GM19328 (cell line): ENCODE measurements around the gene TAF8.

Experiments used
- ATAC-seq: cut with Tn5 transposase; IDR thresholded peaks from one replicate; pipeline ENCODE4 v1.9.1; 2021; ENCODE audit warnings: mild to moderate bottlenecking, moderate library complexity; ENCODE audit not compliant: unreplicated experiment

TAF8 gene

DNA sequence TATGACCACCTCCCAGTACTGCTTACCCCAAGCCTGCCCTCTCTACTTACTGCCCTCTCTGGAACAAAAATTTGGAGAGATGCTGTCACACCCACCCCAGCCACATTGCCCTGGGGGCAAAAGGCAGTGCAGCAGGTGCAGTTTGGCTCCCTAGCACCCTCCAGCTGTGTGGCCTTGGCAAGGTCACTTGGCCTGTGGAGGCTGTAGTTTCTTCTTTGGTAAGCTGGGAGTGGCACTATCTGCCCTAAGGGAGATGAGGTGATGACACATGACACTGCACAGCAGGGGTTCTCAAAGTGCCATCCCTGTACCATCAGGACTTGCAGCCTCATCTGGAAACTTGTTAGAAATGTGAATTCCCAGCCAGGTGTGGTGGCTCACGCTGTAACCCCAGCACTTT lies 44.8 kb downstream of the TAF8 start:
- ATAC-seq, result no peak

DNA sequence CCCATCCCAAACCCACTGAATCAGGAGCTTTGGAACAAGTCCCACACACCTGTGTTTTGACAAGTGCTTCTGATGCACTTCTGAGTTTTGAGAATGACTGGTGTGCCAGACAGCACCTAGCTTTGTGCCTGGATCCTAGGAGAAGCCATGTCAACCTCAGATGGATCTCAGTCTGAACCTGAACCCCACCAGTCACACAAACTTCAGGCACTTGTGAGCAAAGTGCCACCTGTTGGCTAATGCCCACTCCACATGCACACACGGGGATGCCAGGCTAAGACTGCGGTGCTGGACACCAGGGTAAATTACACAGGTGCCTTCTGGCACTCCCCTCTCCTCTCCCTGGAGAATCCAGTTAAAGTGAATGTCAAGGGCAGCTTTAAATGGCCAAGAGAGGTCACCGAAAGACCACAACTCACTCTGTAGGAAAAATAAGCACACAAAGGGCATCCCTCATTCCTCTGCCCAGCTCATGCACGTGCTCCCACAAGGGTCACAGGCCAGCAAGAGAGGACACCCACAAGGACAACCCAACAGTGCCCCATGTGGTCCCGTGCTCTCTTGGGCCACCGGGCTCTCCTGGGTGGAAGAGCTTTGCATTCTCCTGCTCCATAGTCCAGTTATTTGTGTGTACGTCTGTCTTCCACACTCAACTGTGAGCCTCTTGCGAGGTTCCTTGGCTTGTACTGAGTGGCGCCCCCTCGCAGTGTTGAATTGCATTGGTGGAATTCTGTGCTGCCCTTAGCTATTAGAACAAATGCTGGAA lies 45.6 kb downstream of the TAF8 start:
- ATAC-seq, result no peak

DNA sequence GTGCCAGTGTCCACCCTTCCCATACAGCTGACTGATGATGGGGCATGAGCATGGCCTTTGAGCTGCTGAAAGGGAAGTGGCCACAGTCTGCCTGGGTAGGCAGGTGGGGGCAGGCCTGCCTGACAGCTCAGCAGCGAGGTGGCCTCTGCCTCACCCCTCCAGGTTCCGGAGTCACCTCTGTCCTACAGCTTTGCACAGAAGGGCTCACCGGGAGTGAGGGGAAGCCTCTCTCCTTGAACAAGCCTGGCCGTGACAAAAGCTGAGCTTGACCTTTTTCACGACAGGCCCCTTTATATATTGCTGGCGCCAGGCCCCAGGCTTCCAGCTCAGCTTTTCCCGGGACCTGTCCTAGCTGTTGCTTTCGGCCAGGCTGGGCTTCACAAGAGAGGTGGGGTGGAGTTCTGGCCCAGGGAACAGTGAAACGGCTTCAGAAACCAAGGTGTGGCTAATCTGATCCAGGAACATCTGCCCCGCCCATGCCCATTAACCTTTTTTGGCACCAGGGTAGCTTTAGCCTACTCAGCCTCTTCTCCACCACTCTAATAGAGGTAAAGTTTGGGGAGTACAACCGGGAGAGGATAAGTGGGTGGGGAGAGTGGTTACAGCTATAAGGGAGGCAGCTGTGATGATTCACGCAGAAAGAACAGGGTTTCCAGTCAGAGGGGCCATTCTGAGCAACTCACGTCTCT lies 49.2 kb downstream of the TAF8 start:
- ATAC-seq, result no peak

DNA sequence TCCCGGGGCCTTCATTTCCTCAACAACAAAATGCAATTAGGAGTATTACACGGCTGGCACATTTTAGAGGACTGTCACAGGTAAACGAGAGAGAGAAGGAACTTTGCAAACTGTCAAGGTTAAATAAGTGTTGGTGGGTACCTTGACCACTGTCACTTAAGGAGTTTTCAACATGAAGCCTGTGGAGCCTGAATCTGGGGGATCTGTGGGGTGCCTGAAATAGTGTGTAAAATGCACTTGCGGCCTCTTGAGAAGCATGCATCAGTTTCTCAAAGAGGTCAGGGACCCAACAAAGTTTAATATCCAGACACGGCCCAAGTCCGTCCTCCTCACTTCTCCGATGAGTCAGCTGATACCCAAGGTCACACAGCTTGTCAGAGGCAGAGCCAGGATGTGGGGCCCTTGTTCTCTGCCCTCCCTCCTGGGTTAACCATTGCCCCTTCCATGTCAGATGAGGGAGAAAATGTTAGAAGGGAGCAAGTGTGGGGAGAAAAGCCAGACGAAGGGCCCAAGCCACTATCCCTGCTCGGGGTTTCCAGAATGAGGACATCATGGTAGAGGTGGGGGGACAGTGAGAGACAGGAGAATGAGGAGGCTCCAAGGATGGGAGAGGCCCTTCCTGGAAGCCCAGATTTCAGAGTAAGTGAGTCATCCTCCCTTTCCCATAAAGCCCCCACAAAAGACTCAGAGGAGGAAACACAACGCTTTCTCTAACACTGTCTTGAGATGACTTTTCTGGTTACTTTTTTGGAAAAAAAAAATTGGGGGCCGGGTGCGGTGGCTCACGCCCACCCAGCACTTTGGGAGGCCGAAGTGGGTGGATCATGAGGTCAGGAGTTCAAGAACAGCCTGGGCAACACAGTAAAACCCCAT lies 49.9 kb downstream of the TAF8 start:
- ATAC-seq, result no peak

DNA sequence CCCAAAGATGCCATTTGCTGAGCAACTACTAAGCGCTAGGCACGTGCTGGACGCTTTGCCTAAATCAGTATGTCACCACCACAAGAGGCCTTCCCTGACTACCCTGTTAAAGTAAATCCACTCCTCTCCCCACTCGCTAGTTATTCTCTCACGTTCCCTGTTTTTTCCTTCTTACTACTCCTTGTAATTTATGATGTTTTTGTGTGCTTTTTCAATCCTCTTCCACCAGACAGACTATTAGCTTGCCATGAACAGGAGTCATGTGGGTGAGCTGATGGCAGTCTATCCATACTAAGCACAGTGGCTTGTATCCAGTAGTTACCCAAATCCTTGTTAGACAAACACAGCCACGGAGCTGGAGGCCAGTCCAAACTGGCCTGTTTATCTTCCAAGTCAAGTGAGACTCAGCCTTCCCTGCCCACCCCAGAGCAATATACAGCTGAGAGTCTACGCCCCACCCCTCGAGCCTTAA lies 50.9 kb downstream of the TAF8 start:
- ATAC-seq, result no peak

DNA sequence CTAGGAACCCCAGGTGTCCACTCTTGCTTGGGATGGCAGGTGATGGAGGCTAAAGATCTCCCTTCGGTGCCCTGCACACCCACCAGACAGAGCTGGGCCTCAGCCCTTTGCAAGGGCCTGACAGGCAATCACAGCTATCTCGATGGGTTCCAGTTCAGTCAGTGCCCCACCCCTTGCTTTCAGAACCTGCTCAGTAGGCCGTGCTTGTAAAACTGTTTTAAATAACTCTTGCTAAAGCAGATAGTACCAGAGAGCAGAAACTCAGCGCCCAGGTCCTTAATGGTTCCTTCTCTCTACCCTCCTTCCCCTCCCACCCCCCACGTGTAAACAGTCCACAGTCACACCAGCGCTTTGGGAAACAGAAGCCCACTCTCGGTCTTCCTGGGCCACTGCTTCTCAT lies 52.9 kb downstream of the TAF8 start:
- no peak for ATAC-seq

DNA sequence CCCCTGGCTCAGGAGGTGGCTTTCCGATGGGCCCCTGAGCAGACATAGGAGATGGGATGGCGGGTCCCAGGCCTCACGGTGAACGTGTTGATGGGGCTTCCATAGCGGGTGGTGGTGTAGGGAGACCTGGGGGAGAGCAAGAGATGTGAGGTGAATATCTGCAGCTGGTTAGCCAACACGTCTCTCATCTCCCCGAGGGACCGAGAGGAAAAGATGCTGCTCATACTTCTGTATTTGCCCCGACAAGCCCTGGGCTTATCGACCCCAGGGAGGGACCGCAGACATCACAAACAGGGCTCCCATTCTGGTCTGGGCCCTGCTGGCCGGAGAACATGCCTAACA lies 53.4 kb downstream of the TAF8 start:
- ATAC-seq, result no peak

DNA sequence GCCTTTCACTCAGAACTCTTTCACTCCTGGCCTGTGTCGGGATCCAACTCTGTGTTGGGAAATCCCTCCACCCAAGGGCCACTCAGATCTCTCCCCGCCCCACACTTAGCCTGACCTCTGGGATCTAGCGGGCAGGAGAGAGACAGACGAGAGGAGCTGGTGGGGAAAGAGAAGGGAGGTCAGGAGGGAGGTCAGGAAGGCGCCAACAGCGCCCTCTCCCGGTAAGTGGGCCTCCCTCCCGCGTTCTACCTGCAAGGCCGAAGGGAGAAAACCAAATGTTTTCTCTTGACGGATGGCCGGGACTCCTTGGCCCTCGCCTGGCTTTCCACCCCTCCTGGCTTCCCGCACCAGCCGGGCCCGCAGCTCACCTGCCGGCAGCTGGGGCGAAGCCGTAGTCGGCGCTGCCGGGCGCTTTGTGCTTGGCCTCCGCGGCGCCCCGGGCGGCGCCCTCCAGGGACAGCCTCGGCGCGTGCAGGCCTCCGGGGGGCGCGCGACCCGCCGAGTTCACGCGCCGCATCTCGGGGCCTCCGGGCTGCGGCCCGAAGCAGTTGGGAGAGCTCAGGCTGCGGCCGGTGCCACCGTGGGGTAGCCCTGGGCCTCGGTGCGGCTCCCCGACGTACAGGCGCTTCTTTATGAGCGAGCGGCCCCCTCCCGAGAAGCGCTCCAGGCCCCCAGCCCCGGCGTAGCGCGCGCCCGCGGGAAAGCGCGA lies 53.9 kb downstream of the TAF8 start:
- no peak for ATAC-seq

DNA sequence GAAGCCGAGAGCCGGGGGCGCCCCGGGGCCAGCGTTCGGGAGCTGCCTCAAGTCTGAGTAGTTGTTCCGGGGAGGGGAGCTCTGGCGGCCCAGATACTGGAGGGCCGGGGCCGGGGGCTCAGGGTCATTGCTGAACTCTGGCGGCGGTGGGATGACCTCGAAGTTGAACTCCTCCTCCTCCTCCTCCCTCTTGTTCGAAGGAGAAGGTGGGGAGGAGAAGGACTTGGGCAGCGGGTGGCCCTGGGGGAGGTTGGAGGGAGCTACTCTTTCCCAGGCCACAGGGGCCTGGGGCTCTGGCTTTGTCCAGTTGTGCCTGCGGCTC lies 54.4 kb downstream of the TAF8 start:
- no peak for ATAC-seq

DNA sequence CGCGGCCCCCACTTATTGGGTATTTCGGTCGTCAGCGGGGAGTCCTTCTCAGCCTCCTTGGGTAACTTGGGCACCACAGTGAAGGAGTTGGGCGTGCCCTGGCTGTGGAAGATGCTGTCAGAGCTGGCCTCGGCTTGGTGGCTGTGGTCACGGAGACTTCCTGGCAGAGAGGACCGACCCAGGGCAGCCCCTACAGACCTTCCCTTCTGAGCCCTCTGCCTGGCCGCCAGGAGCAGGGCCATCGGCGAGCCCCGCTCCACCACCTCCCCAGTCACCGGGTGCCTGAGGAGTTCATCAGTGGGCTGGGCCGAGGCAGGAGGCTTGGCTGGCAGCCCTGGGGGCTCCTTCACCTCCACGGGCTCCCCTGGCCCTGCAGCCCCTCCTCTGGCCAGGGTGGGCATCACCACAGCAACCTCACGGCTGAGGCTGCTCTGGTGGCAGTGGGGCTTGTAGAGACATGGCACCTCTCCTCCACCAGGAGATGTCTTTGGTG lies 54.9 kb downstream of the TAF8 start:
- ATAC-seq, result no peak

DNA sequence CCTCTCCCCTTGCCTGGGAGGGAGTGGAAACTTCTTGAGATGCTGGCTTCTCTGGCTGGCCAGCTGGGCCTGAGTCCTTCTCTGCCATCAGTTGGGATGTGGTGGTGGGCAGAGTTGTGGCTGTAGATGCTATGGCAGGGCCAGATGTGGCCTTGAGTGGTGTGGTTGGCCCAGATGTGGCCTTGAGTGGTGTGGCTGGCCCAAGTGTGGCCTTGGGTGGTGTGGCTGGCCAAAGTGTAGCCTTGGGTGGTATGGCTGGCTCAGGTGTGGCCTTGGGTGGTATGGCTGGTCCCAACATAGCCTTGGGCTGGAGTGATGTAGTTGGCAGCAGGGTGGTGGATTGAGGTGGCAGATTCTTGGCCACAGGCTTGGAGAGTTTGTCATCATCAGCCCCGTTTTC lies 55.4 kb downstream of the TAF8 start:
- no peak for ATAC-seq

DNA sequence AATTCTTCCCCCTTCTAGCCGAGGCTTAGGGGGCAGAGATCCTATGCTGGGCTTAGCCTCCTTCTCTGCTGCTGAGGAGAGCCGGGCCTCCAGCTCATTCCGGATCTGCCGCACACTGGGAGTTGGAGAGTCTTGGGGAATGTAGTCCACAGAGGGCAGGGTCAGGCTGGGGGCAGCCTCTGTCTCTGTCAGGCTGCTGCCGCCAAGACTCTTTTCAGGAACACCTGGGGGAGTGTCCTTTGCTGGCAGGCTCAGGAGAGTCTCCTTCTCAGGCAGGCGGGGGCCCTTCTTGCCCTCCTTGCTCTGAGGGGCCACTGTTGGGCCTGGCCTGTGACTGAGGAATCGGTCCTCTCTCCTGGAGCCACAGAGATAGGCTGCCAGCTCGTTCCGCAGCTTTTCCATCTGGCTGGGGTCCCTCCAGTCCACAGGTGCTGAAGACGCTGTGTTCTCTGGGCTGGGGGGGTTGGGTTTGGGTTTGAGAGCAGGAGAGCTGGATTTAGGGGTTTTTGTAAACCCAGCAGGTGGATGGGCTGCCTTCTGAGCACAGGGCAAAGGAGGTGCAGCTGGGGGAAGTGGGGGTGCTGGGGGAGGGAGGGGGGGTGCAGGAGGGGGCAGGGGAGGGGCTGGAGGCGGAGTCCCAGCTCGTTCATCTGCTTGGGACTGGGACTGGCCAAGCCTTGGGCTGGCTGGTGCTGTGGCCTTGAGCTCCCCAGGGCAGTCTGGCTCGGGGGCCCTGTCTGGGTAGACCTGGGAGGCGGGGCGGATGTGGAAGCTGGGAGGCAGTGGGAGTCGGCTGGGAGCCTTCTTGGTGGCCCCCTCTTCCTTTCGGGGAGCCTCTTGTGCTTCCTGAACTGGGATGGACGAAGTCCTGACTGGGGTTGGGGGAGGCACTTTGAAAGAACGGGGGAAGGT lies 56.0 kb downstream of the TAF8 start:
- ATAC-seq, result no peak

DNA sequence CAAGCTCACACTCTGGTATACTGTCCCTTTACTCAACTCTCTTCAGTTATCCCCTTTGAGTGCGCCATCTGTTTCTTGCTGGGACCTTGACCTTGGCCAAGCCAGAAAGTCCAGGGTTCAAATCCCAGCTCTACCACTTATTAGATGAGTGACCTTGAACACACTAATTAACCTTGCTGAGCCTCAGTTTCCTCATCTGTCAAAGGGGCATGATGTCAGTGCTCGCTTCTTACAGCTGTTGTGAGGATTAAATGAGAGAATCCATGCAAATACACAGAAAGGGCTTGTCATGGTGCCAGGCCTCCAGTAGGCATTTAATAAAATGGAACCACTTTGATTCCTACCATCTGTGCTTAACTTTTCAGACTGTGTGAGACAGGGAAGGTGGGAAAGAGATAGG lies 57.7 kb downstream of the TAF8 start:
- no peak for ATAC-seq

DNA sequence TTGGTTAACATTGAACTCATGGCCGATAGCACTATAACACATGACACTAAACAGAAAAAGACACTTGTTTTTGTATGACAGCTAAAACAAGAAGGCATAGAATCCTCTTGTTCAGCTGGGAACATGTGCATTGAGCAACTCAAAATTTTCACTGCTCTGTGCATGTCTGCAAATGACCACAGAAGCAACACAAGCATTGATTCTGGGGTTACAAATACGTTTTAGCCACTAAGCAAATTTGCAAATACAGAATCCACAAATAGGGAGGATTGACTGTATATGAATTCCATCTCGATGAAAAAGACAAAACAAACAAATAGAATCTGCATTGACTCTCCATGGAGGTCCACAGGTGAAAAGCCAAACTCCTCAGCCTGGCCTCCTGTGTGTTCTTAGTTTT lies 60.4 kb downstream of the TAF8 start:
- no peak for ATAC-seq

DNA sequence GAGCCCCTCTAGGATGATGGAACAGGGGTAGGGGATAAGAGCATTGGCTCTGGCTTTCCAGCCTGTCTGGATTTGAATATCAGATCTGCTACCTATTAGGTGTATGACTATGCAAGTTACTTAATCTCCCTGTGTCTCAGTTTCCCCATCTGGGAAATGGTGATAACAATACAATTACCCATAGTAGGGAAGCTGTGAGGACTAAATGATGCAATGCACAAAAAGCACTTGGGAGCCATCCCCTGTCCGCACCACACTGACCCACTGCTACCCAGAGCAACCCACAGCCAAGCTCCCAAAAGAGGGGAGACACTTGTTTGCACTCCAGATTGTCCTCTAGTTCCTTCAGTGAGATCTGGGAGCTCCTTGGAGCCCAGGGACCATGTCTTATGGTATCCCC lies 62.0 kb downstream of the TAF8 start:
- ATAC-seq, result no peak

DNA sequence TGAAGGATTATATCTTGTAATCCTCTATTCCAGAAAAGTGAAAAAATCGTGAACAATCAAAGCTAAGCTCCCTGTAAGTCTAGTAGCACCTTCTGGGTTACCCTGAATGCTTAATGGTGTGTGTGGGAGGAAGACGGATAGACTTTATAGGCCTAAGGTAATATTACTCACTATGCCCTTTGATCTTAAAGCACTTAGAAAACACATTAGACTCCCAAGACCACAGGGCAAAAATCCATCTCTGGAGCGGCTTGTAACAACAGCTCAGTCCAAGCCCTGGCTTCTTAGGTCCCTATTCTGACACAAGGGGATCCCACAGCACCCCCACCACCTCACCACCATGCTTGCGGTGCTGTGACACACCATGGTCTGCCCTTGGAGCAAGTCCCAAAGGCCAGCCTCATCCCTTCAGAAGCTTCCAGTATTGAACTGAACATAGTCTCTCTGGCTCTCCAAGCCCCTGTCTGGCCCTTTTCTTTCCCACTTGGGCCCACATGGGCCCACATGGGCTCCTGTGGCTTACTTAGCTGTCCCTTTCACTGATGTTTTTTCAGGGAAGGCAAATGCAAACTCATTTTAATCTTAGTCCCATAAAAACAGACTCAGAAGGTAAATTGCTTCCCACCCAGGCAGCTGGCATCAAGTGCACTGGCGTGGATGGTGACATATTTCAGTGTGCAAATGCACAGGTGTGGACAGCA lies 63.8 kb downstream of the TAF8 start:
- no peak for ATAC-seq

DNA sequence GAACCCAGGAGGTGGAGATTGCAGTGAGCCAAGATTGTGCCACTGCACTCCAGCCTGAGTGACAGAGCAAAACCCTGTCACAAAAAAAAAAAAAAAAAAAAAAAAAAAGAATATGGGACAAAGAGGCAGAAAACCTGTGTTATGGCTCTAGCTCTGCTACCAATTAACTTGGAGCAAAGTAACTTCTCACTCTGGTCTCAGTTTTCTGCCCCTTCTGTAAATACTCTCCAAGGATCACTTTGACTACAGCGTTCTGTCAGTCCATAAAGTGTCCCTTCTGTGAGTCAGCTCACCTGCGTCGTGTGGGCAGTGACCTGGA lies 67.5 kb downstream of the TAF8 start:
- no peak for ATAC-seq

DNA sequence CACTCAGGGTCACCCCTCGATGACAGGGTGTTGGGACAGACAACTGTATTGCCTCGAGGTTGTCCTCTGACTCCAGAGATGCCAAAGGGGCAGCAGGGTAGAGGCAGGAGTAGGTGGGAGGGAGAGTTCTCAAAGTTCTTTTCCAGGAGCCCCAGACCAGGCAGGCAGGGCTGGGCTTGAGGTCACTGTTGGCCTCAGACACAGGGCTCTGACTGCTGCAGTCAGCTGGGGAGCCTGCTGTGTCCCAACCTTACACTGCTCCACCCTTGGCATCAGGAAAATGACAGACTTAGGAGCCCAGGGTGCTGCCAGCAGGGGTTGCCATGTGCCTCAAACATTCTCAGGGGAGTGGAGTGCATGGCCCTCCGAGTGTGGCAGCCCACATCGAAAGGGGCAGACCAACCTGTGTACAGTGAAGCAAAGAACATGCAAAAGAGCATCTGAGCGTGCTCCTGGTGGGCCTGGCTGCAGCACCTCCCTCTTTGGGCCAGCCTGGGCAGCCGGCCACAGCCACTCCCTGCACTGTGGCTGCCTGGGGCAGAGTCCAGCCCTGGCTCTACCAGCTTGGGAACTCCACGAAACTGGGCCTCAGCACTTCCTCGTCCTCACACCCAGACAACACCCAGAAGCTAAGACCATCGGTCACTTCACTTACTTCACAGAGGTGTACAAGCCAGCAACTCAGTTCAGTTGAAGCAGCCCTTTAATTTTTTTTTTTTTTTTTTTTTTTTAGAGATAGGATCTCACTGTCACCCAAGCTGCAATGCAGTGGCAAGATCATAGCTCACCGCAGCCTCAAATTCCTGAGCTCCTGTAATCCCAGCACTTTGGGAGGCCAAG lies 68.1 kb downstream of the TAF8 start:
- ATAC-seq, result no peak
